Left lobe of liver (tissue), 2 donors: ENCODE measurements around the gene RABL3. TPM values are rescaled to one million over a fixed set of nuclear protein-coding genes. Genes with fewer than 3 reads are reported as not detected.
"Not testable (repeated sequence)": the region's sequence is repeated elsewhere in the genome, so short reads cannot be mapped to it uniquely, and the experiment has no call there.

Source experiments
- ATAC-seq: fragments of 200-7000 bp; cut with Tn5 transposase; one replicate; pipeline ENCODE4 v1.9.1; 2020; ENCODE audit warnings: mild to moderate bottlenecking, moderate library complexity
- DNase-seq: peaks from one replicate; pipeline ENCODE4 v3.0.0-alpha.2; 2020; ENCODE audit warnings: low spot score
- total RNA-seq: library from RNA; stranded (reverse); gene quantifications from one replicate; pipeline ENCODE4 v1.2.1, GENCODE V29; 2021
- donor health status: DM: no; HTN: no; CAD: no; lungs with moderate emphysema.
- donor health status: DM: no; HTN: yes; CAD: no.

Gene RABL3
- total RNA-seq, 1 donor from 2014 or later = 13.7 TPM

- ATAC-seq = no peak
Measured at GRCh38 chr3:120684896-120685295, 57.4 kb downstream of the RABL3 start.

DNA sequence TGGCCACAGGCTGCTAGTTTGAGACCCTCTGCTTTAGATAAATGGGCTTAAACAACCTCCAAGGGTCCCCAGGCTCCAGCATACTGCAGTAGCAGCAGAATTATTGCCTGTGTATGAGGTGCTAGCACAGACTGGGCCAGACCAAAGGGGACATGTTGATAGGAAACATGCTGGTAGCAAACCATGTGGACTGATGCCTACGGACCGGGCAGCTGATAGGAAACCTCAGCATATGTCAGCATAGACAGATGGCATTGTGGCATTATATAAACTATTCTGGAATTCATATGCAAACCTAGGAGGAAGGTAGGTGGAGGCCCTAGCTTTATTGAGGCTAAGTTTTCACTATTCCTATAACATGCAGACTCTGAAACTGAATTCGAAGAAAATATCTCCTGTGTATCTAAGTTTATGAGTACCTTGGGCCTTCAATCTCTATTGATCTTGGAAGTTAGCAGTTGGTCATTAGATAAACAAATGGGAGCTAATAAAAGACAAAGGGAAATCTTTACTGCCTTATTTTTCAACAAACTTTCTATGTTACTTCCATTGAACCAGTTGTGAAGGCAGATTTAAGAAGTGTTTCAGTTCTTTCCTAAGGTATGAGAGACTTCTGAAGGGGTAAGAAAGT is 58.5 kb downstream of the RABL3 start:
- ATAC-seq (peak; percentile 21), DNase-seq (no peak)

More at GRCh38 chr3:120684896-120685295, 57.4 kb downstream of the RABL3 start:
- no peak for DNase-seq

GRCh38 chr3:120683213-120683612 is 59.1 kb downstream of the RABL3 start:
- peak; percentile 88 for DNase-seq
- peak; percentile 67 for ATAC-seq

DNA sequence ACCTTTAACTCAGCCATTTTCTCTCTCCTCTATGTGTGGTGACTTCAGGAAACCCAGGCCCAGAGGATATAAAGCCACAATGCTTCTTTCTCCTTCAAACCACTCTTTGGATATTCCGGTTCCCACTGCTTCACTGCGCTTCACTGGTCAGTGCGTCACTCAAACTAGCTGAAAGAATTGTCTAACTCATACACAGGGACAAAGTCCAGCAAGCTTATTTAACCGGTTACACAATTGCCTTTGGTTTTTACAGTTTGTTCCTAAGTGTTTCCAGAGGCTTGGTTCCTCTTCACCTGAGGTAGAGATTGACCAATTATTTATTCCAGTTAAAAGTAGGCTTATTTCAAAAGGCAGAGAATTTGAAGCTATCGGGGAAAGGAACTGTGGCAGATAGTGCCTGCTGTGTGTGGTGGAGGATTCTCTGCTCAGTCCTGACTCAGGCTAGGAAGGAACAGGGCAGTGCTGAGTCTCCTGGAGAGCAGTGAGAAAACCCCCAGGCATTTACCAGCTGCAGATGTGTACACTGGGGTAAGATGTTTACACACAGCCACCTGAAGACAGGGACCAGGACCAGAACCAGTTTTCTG is 60.1 kb downstream of the RABL3 start, which contains the start of gene HGD:
HGD (minus strand) TSS at position 145 of the 587 bp plus-strand sequence; CDS start at position 17, 128 bp downstream.
- DNase-seq (peak; percentile 69), ATAC-seq (peak; percentile 59)

GRCh38 chr3:120681506-120682038 is 60.7 kb downstream of the RABL3 start:
- no peak for DNase-seq
- ATAC-seq = no peak

- ATAC-seq = no peak
Measured at GRCh38 chr3:120681018-120681417, 61.3 kb downstream of the RABL3 start.

GRCh38 chr3:120680193-120680894 is 62.0 kb downstream of the RABL3 start:
- ATAC-seq = peak; percentile 15
- no peak for DNase-seq

More at GRCh38 chr3:120681018-120681417, 61.3 kb downstream of the RABL3 start:
- no peak for DNase-seq

GRCh38 chr3:120678984-120679383 is 63.3 kb downstream of the RABL3 start:
- no peak for DNase-seq
- no peak for ATAC-seq

- ATAC-seq (peak; percentile 64), DNase-seq (peak; percentile 84)
Measured at GRCh38 chr3:120678331-120678947, 63.9 kb downstream of the RABL3 start.

- DNase-seq = not testable (repeated sequence)
Measured at GRCh38 chr3:120677193-120677592, 65.1 kb downstream of the RABL3 start.

DNA sequence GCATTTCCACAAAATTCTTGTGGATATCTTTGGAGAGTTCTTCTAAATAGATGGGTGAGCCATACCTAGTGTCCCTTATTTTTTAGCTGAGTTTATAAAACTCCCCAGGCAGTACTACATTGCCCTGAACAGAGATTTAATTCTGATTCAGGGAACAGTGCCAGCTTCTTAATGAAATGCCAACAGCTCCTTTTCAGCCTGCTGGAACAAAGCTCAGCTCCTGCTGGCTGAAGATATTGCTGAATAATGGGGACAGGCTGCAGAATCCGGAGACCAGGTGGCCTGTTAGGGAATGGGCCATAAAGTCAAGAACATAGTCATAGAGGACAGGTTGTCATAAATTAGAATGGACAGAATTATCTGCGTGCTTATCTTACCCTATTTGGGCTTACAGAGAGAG is 69.2 kb downstream of the RABL3 start:
- ATAC-seq (peak; percentile 16), DNase-seq (no peak)

More at GRCh38 chr3:120677193-120677592, 65.1 kb downstream of the RABL3 start:
- ATAC-seq = not testable (repeated sequence)

GRCh38 chr3:120670576-120670975 is 71.7 kb downstream of the RABL3 start:
- no peak for DNase-seq

DNA sequence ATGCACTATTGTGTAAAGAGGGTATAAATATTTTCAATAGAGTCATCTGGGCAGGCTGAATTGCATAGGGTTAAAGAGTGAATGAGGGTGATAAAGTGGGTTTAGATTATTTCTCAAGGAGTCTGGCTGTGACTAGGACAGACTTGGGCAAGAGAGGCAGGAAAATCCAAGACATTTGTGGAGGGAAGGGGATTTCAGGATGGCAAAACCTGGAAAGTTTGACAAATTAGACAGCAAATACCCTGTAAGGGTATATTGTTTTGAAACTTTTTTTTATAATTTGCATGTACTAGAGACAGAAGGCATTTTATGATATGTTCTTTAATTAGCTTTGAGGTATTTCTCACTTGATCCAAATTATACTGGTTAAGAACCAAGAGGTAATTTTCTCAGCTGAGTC is 77.4 kb downstream of the RABL3 start:
- DNase-seq (no peak), ATAC-seq (no peak)

More at GRCh38 chr3:120670576-120670975, 71.7 kb downstream of the RABL3 start:
- no peak for ATAC-seq

GRCh38 chr3:120661945-120662344 is 80.4 kb downstream of the RABL3 start:
- no peak for DNase-seq
- ATAC-seq = peak; percentile 36

DNA sequence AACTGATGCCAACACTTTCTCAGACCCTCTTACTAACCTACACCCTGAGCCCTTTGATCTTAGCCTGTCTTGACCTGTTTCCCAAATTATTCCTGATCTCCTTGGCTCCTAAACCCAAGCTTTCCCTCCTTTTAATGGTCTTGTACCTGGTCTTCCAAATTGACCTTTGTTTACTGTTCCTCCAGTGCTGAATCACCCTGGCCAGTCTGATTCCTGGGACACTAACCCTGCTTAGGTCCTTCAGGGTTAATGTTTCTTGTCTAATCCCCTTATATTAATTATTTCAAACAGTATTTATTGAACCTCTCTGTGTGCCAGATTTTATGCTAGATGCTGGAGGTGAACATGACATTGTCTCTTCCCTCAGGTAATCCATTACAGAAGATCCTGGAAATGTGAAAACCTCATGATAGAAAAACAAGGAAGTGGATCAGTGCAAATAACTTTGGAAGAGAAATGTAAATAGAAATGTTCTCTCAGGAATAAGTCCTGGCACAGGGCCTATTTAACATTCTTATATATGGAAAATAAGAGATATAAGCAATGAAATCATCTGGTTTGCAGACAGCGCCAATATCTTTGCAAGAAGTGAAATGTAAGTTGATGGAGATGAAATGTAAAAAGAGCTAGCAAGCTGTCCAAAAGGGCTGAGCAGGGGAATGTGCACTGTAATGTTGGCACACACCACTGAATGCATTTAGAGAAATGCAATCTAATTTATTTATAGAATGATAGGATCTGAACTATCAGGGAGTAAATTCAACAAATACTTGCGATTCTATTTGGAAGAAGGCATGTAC is 81.0 kb downstream of the RABL3 start:
- DNase-seq (no peak), ATAC-seq (no peak)

DNA sequence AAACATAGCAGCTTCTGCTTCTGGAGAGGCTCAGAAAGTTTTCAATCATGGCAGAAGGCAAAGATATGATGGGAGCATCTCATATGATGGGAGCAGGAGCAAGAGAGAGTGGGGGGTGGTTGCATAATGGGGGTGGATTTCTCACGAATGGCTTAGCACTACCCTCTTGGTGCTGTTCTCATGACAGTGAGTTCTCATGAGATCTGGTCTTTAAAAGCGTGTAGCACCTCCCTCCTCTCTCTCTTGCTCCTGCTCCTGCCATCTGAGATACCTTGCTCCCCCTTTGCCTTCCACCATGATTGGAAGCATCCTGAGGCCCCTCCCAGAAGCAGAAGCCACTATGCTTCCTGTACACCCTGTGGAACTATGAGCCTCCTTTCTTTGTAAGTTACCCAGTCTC is 82.5 kb downstream of the RABL3 start:
- no peak for DNase-seq
- no peak for ATAC-seq

GRCh38 chr3:120659285-120659684 is 83.0 kb downstream of the RABL3 start:
- ATAC-seq (peak; percentile 16), DNase-seq (no peak)

DNA sequence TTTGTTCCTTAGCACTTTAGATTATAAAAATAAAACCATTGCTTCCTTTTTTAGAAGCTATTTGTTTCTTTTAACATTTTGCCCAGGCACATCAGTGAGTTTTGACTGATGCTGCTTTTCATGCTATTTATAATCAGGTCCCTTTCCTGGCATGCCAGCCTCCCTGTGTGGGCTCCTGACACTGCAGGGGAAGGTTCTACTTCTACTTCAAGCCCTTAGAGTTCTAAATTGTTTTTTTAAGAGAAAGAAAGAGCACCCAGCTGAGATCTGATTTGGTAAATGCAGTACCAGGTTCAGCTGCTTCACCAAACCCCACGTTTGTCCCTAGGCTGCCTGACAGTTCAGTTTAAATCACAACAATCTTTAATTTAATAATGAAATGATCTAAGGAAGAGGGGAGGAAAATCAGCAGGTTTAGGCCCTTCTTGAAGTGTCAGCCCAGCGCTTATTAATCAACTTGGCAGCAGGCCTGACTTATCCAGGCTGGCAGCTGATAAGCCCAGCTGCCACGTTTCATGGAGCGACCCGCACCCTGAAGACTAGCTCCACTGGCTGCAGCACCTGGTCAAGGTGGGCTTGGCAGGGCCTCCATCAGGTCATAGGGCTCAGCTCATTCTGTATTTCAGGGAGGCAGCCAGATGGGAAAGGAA is 89.3 kb downstream of the RABL3 start:
- ATAC-seq (peak; percentile 15), DNase-seq (no peak)

DNA sequence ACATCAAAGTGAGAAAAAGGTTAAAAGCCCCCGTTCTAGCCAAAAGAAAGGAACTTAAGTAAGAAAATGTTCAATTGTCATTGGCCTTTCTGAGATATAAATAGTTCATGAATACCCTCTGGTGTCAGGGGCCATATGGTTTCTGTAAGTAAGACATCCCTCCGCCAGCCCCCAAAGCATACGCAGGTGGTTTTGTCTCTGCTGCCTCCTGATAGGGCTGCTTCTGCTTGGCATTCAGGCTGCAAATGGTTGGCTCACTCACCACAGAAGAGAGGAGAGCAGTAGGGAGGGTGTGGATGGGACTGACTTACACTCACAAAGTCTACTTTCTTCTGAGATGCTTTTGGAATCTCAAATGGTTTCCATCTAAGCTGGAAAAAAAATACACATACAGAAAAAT is 90.0 kb downstream of the RABL3 start:
- DNase-seq = no peak
- no peak for ATAC-seq

GRCh38 chr3:120650311-120650710 is 92.0 kb downstream of the RABL3 start:
- ATAC-seq (no peak), DNase-seq (no peak)
